Testis (tissue), 3 donors: ENCODE data around the gene DENND1A. TPM values are rescaled to one million over a fixed set of nuclear protein-coding genes. Genes with fewer than 3 reads are reported as not detected.

Experiments
- DNase-seq: peaks from one replicate; pipeline ENCODE4 v3.0.0-alpha.2; 2019
- H3K27ac ChIP-seq, 2 donors: fragments of 200-600 bp; sonication (generic); one replicate each; pipeline ENCODE4 v1.5.1; 2019
- H3K27me3 ChIP-seq: fragments of 200-600 bp; sonication (generic); one replicate; pipeline ENCODE4 v1.5.1; 2019
- H3K36me3 ChIP-seq: fragments of 200-600 bp; sonication (generic); one replicate; pipeline ENCODE4 v1.5.1; 2017; ENCODE audit warnings: low read depth; ENCODE audit errors: missing control alignments
- H3K4me1 ChIP-seq: fragments of 200-600 bp; sonication (generic); one replicate; pipeline ENCODE4 v1.5.1; 2019
- H3K4me3 ChIP-seq, 2 donors: fragments of 200-600 bp; sonication (generic); one replicate each; pipeline ENCODE4 v1.5.1; 2017 to 2019
- H3K9me3 ChIP-seq: fragments of 200-600 bp; sonication (generic); one replicate; pipeline ENCODE4 v1.5.1; 2017
- CTCF ChIP-seq, 3 experiments: fragments of 450-650 bp in 2 of 3; fragments of 200-600 bp in 1 of 3; sonication (generic) in 1 of 3; IDR thresholded peaks; one replicate each; pipeline ENCODE4 v1.5.1; 2016 to 2019; ENCODE audit warnings: antibody characterized with exemption in 3 of 3, mild to moderate bottlenecking in 2 of 3, moderate library complexity in 1 of 3
- POLR2A ChIP-seq: fragments of 450-650 bp; IDR thresholded peaks from one replicate; pipeline ENCODE4 v1.6.1; 2017; ENCODE audit warnings: antibody characterized with exemption, mild to moderate bottlenecking, moderate library complexity
- WGBS, 2 donors: methylation state at CpG; one replicate each; pipeline ENCODE4 v1.1.5; 2018; 5-methylcytosine and 5-hydroxymethylcytosine counted together
- intact Hi-C: fragments of 100-400 bp; cut with DNase I; formaldehyde crosslinking; loops from one replicate; pipeline ENCODE4 v1.15.1; 2023; ENCODE audit warnings: low total_unique reads
- polyA plus RNA-seq: library from polyadenylated mRNA; stranded (reverse); fragments of 350-450 nt; fragmentation: Illumina TruSeq; extraction: RNeasy Lipid Tissue Mini Kit (QIAGEN cat#74804); gene quantifications from one replicate; pipeline ENCODE4 v1.2.3, GENCODE V29; 2014; ENCODE audit warnings: low read depth, low replicate concordance; ENCODE audit not compliant: insufficient read depth
- total RNA-seq, 2 donors: library from RNA; depleted of rRNA; stranded (reverse); fragments of >200 nt; gene quantifications; one replicate each; pipeline ENCODE4 v1.2.3, GENCODE V29; 2016

Gene DENND1A
- total and polyA plus RNA-seq, 3 donors from 2014 or later = 20.3 to 47.4 (median 44.9) TPM

GRCh38 chr9:123412171-123412820 lies 517.6 kb downstream of the DENND1A start:
- WGBS, 2 donors = 87 to 93% methylated on average over 18 of the region's 18 CpGs
- no peaks in the 10 kb centered on the region for H3K27me3 ChIP-seq
- H3K27ac ChIP-seq = no peak overlapping the region
- no peak for TF ChIP-seq POLR2A
- no peak for TF ChIP-seq CTCF (IDR thresholded peaks at IDR 0.05)
- no peaks in the 10 kb centered on the region for H3K36me3 ChIP-seq
- DNase-seq = no peak
- intact Hi-C loops = no loop called here
- H3K9me3 ChIP-seq = no peaks in the 10 kb centered on the region
- no peaks in the 10 kb centered on the region for H3K4me1 ChIP-seq
- no peak overlapping the region for H3K4me3 ChIP-seq

- no peak for TF ChIP-seq POLR2A
- no peak for TF ChIP-seq CTCF (IDR thresholded peaks at IDR 0.05)
- Histone ChIP-seq H3K27ac (no peak overlapping the region), H3K4me1 (no peaks in the 10 kb centered on the region), H3K9me3 (no peaks in the 10 kb centered on the region), H3K4me3 (no peak overlapping the region), H3K27me3 (no peaks in the 10 kb centered on the region), H3K36me3 (no peaks in the 10 kb centered on the region)
- intact Hi-C loops = no loop called here
- DNase-seq = no peak
- WGBS, 2 donors = 94 to 98% methylated on average over 11 of the region's 11 CpGs
Measured at GRCh38 chr9:123411636-123412035, 518.3 kb downstream of the DENND1A start.

GRCh38 chr9:123411191-123411590 lies 518.7 kb downstream of the DENND1A start:
- Histone ChIP-seq H3K9me3 (no peaks in the 10 kb centered on the region), H3K36me3 (no peaks in the 10 kb centered on the region), H3K4me3 (no peak overlapping the region), H3K4me1 (no peaks in the 10 kb centered on the region), H3K27ac (no peak overlapping the region), H3K27me3 (no peaks in the 10 kb centered on the region)
- TF ChIP-seq CTCF (IDR thresholded peaks at IDR 0.05) (no peak), POLR2A (no peak)
- no peak for DNase-seq
- 96 to 97% methylated on average over 10 of the region's 10 CpGs for WGBS, 2 donors
- intact Hi-C loops = no loop called here

- 89 to 92% methylated on average over 10 to 12 of the region's 12 CpGs for WGBS, 2 donors
Measured at GRCh38 chr9:123410281-123410910, 519.5 kb downstream of the DENND1A start.

More at GRCh38 chr9:123410281-123410910, 519.5 kb downstream of the DENND1A start:
- no peak for DNase-seq
- no peak overlapping the region for H3K27ac ChIP-seq
- H3K36me3 ChIP-seq = no peaks in the 10 kb centered on the region
- H3K9me3 ChIP-seq = no peaks in the 10 kb centered on the region
- intact Hi-C loops = no loop called here
- H3K4me1 ChIP-seq = no peaks in the 10 kb centered on the region
- TF ChIP-seq POLR2A (no peak), CTCF (IDR thresholded peaks at IDR 0.05) (no peak)
- no peak overlapping the region for H3K4me3 ChIP-seq
- H3K27me3 ChIP-seq = no peaks in the 10 kb centered on the region
